ENCODE results near the gene CYP27B1. TPM values are rescaled to one million over a fixed set of nuclear protein-coding genes. Genes with fewer than 3 reads are reported as not detected.

CYP27B1 gene
- total and polyA plus RNA-seq, 10 of the 15 experiments (the other 5 are each of a cell fraction or from before 2014, with no cell fraction given): 0.10 to 2.7 (median 1.1) TPM

- peak; percentile 59; the same call in 1 of the 2 replicates for TF ChIP-seq NKRF (conservative IDR thresholded peaks at IDR 0.05)
- 0 out of 2 replicates have a peak, but pooled peaks have one; percentile 24 for TF ChIP-seq IKZF1 (conservative IDR thresholded peaks at IDR 0.05)
- TF ChIP-seq EED (IDR thresholded peaks at IDR 0.05; ENCODE audit: low read depth): no peak
- TF ChIP-seq RUNX3 (IDR thresholded peaks at IDR 0.05; ENCODE audit: low read length): no peak
- TF ChIP-seq CEBPB (IDR thresholded peaks at IDR 0.05; ENCODE audit: borderline replicate concordance in 1 of 2, low read depth in 2 of 2, low read length in 2 of 2): no peak
- TF ChIP-seq RBBP5 (conservative IDR thresholded peaks at IDR 0.05): no peak
- TF ChIP-seq RAD21 (IDR thresholded peaks at IDR 0.05; ENCODE audit: insufficient read depth, low read depth, low read length): 0 out of 2 replicates have a peak, but pooled peaks have one; percentile 26
- no peak for TF ChIP-seq SMAD1 (IDR thresholded peaks at IDR 0.05; ENCODE audit: low read depth, partially characterized antibody)
- TF ChIP-seq RB1 (IDR thresholded peaks at IDR 0.05; ENCODE audit: borderline replicate concordance): 0 out of 2 replicates have a peak, but pooled peaks have one; percentile 28
- peak; percentile 72 for TF ChIP-seq PKNOX1 (IDR thresholded peaks at IDR 0.05)
- TF ChIP-seq MXI1 (IDR thresholded peaks at IDR 0.05; ENCODE audit: low read depth, low read length): no peak
- TF ChIP-seq MEF2A (IDR thresholded peaks at IDR 0.05; ENCODE audit: insufficient read depth, low read depth, low read length): no peak
- TF ChIP-seq SKIL (IDR thresholded peaks at IDR 0.05; ENCODE audit: low read depth, poor library complexity, severe bottlenecking): no peak
- no peak for TF ChIP-seq JUNB (IDR thresholded peaks at IDR 0.05)
- TF ChIP-seq CBX5 (IDR thresholded peaks at IDR 0.05; ENCODE audit: low read depth): no peak
- peak; percentile 57 for TF ChIP-seq CREB1 (IDR thresholded peaks at IDR 0.05; ENCODE audit: low read depth)
- TF ChIP-seq JUND (IDR thresholded peaks at IDR 0.05; ENCODE audit: low read depth, low read length): no peak
- TF ChIP-seq ATF7 (IDR thresholded peaks at IDR 0.05; ENCODE audit: low read depth): no peak
- TF ChIP-seq SMC3 (IDR thresholded peaks at IDR 0.05; ENCODE audit: borderline replicate concordance, low read length): peak; percentile 26; the same call in 1 of the 2 replicates
- 0 out of 2 replicates have a peak, but pooled peaks have one; percentile 24 for TF ChIP-seq HDGF (IDR thresholded peaks at IDR 0.05)
- peak; percentile 38; the same call in 1 of the 2 replicates for TF ChIP-seq BACH1 (IDR thresholded peaks at IDR 0.05; ENCODE audit: borderline replicate concordance)
- TF ChIP-seq BCL11A (IDR thresholded peaks at IDR 0.05; ENCODE audit: low read depth, low read length): no peak
Observed at GRCh38 chr12:57756406-57757341, 10.2 kb downstream of the CYP27B1 start (continued).

Measured in GM12878 (cell line).